Measurements from ENCODE around the gene ST13.
"Not testable (repeated sequence)": the region's sequence is repeated elsewhere in the genome, so short reads cannot be mapped to it uniquely, and the experiment has no call there.

ST13 gene

GRCh38 chr22:40856513-40857308 lies at the start of gene ST13, which contains the start of gene XPNPEP3:
Gene ST13 (minus strand): TSS chr22:40856639. CDS start chr22:40856540, 99 bp downstream.
Gene XPNPEP3 (plus strand): TSS chr22:40857148. CDS start chr22:40857182, 34 bp downstream.
- peak; percentile 96 for FAIRE-seq

GRCh38 chr22:40904101-40904500 lies 47.7 kb upstream of the ST13 start:
- FAIRE-seq = no peak

GRCh38 chr22:40898850-40899357 lies 42.5 kb upstream of the ST13 start:
- FAIRE-seq = peak; percentile 91

- FAIRE-seq = no peak
Measured at GRCh38 chr22:40894417-40894816, 38.0 kb upstream of the ST13 start.

GRCh38 chr22:40890881-40891280 lies 34.4 kb upstream of the ST13 start:
- FAIRE-seq = no peak

- FAIRE-seq = no peak
Measured at GRCh38 chr22:40889116-40889515, 32.7 kb upstream of the ST13 start.

GRCh38 chr22:40878922-40879321 lies 22.5 kb upstream of the ST13 start:
- FAIRE-seq = no peak

GRCh38 chr22:40877488-40877887 lies 21.0 kb upstream of the ST13 start:
- FAIRE-seq = no peak

- FAIRE-seq = peak; percentile 25
Measured at GRCh38 chr22:40876907-40877306, 20.5 kb upstream of the ST13 start.

- peak; percentile 51 for FAIRE-seq
Measured at GRCh38 chr22:40875111-40875510, 18.7 kb upstream of the ST13 start.

GRCh38 chr22:40874016-40874415 lies 17.6 kb upstream of the ST13 start:
- no peak for FAIRE-seq

- FAIRE-seq = not testable (repeated sequence)
Measured at GRCh38 chr22:40868379-40868778, 11.9 kb upstream of the ST13 start.

GRCh38 chr22:40867109-40867508 lies 10.7 kb upstream of the ST13 start:
- FAIRE-seq = peak; percentile 55

GRCh38 chr22:40862537-40862936 lies 6.1 kb upstream of the ST13 start:
- no peak for FAIRE-seq

- no peak for FAIRE-seq
Measured at GRCh38 chr22:40862013-40862412, 5.6 kb upstream of the ST13 start, which contains the start of gene DNAJB7. Gene DNAJB7 (minus strand): TSS chr22:40862113. CDS start chr22:40861994, 119 bp downstream.

- FAIRE-seq = no peak
Measured at GRCh38 chr22:40857309-40857855, 943 bp upstream of the ST13 start.

- FAIRE-seq = no peak
Measured at GRCh38 chr22:40855979-40856512, 393 bp downstream of the ST13 start.

- FAIRE-seq = no peak
Measured at GRCh38 chr22:40855071-40855978, 1.1 kb downstream of the ST13 start.

- no peak for FAIRE-seq
Measured at GRCh38 chr22:40853961-40854360, 2.5 kb downstream of the ST13 start.

GRCh38 chr22:40853333-40853732 lies 3.1 kb downstream of the ST13 start:
- no peak for FAIRE-seq

GRCh38 chr22:40845816-40846215 lies 10.6 kb downstream of the ST13 start:
- not testable (repeated sequence) for FAIRE-seq

- peak; percentile 42 for FAIRE-seq
Measured at GRCh38 chr22:40844951-40845350, 11.5 kb downstream of the ST13 start.

- FAIRE-seq = no peak
Measured at GRCh38 chr22:40838486-40838885, 18.0 kb downstream of the ST13 start.
